Esophagus muscularis mucosa (tissue), 4 donors: ENCODE results near the gene NAA50. TPM values are rescaled to one million over a fixed set of nuclear protein-coding genes. Genes with fewer than 3 reads are reported as not detected.
A peak's percentile ranks its signal among the peaks of the same experiment; 100 is the strongest.

ENCODE experiments used
- DNase-seq: peaks from one replicate; pipeline ENCODE4 v3.0.0-alpha.2; 2017; ENCODE audit errors: extremely low spot score
- H3K27ac ChIP-seq, 4 donors: fragments of 200-600 bp; sonication (generic); replicated peaks in 1 of 4; 1 replicate in 3 of 4; 2 replicates in 1 of 4; pipeline ENCODE4 v1.5.1; 2016 to 2019; ENCODE audit warnings: mild to moderate bottlenecking in 1 of 4
- H3K27me3 ChIP-seq, 4 donors: fragments of 200-600 bp; sonication (generic); one replicate each; pipeline versions ENCODE4 v1.5.1 to v1.6.0; 2016 to 2019
- H3K36me3 ChIP-seq, 4 donors: fragments of 200-600 bp; sonication (generic); one replicate each; pipeline ENCODE4 v1.5.1; 2016 to 2019
- H3K4me1 ChIP-seq, 4 donors: fragments of 200-600 bp; sonication (generic); one replicate each; pipeline ENCODE4 v1.5.1; 2016 to 2019
- H3K4me3 ChIP-seq, 4 donors: fragments of 200-600 bp; sonication (generic); 1 replicate in 2 of 4; 2 replicates in 2 of 4; pipeline ENCODE4 v1.5.1; 2016 to 2019; ENCODE audit warnings: mild to moderate bottlenecking in 4 of 4, moderate library complexity in 1 of 4
- H3K9me3 ChIP-seq, 4 donors: fragments of 200-600 bp; sonication (generic); 1 replicate in 3 of 4; 2 replicates in 1 of 4; pipeline ENCODE4 v1.5.1; 2016 to 2019
- CTCF ChIP-seq, 3 experiments: fragments of 200-600 bp in 2 of 3; fragments of 450-650 bp in 1 of 3; sonication (generic) in 2 of 3; IDR thresholded peaks; one replicate each; pipeline ENCODE4 v1.5.1; 2017 to 2019; ENCODE audit warnings: antibody characterized with exemption in 3 of 3, mild to moderate bottlenecking in 2 of 3, moderate library complexity in 1 of 3
- EP300 ChIP-seq: sonication (generic); formaldehyde crosslinking; IDR thresholded peaks from one replicate; pipeline ENCODE4 v1.6.1; 2017; ENCODE audit warnings: antibody characterized with exemption
- POLR2A ChIP-seq: fragments of 450-650 bp; IDR thresholded peaks from one replicate; pipeline ENCODE4 v1.6.1; 2017; ENCODE audit warnings: antibody characterized with exemption, moderate library complexity, mild to moderate bottlenecking, low read depth
- POLR2AphosphoS5 ChIP-seq, 2 donors: sonication (generic); formaldehyde crosslinking; IDR thresholded peaks; one replicate each; pipeline ENCODE4 v1.6.1; 2017; ENCODE audit warnings: antibody characterized with exemption in 2 of 2
- WGBS: methylation state at CpG from one replicate; pipeline ENCODE4 v1.1.5; 2018; 5-methylcytosine and 5-hydroxymethylcytosine counted together
- intact Hi-C: fragments of 100-400 bp; cut with DNase I; formaldehyde crosslinking; loops from one replicate; pipeline ENCODE4 v1.15.1; 2023
- total RNA-seq, 4 donors: library from RNA; depleted of rRNA; stranded (reverse); fragments of >200 nt; gene quantifications; one replicate each; pipeline versions ENCODE4 v1.1.0 to v1.2.1, GENCODE V29; 2016

NAA50 gene
- total RNA-seq, 4 donors from 2014 or later: 98.0 to 153 (median 119) TPM

GRCh38 chr3:113697500-113698090 is 48.5 kb downstream of the NAA50 start:
- H3K4me1 ChIP-seq: peaks cover 39 to 47% (median 45%) of the 10 kb centered on the region in 4 donors
- no peaks in the 10 kb centered on the region for H3K9me3 ChIP-seq
- TF ChIP-seq POLR2A (no peak), EP300 (no peak), POLR2AphosphoS5 (IDR thresholded peaks at IDR 0.05) (no peak), CTCF (IDR thresholded peaks at IDR 0.05) (no peak)
- 10% methylated on average over 10 of the region's 10 CpGs for WGBS
- H3K27ac ChIP-seq: peak overlapping the region; percentile 85 to 99 (median 99)
- H3K27me3 ChIP-seq: no peaks in the 10 kb centered on the region
- DNase-seq: no peak
- peaks cover 0 to 5% (median 0%) of the 10 kb centered on the region in 4 donors for H3K36me3 ChIP-seq
- H3K4me3 ChIP-seq: peak overlapping the region; percentile 90 to 98 (median 96)
- intact Hi-C loops: loop anchor here (2.0 kb wide), 1 partner anchor 49 kb away; the partner anchor contains the start of genes ATP6V1A and NAA50

- H3K4me1 ChIP-seq: peaks cover 40 to 54% (median 47%) of the 10 kb centered on the region in 4 donors
- H3K9me3 ChIP-seq: no peaks in the 10 kb centered on the region
- intact Hi-C loops: loop anchor here (2.0 kb wide), 1 partner anchor 50 kb away; the partner anchor contains the start of genes ATP6V1A and NAA50
- peak; percentile 3 to 83 for TF ChIP-seq POLR2AphosphoS5 (IDR thresholded peaks at IDR 0.05)
- peak in 2 of 3 experiments; percentile 34 to 37 for TF ChIP-seq CTCF (IDR thresholded peaks at IDR 0.05)
- TF ChIP-seq EP300: no peak
- H3K4me3 ChIP-seq: peak overlapping the region; percentile 90 to 98 (median 96)
- H3K27ac ChIP-seq: peak overlapping the region; percentile 99 to 100 (median 99)
- DNase-seq: peak; percentile 100
- H3K27me3 ChIP-seq: no peaks in the 10 kb centered on the region
- peaks cover 0 to 5% (median 0%) of the 10 kb centered on the region in 4 donors for H3K36me3 ChIP-seq
- WGBS: under 1% methylated on average over 38 of the region's 38 CpGs
These were observed 49.2 kb downstream of the NAA50 start for GRCh38 chr3:113696658-113697499.

GRCh38 chr3:113695786-113696645 is 50.0 kb downstream of the NAA50 start, which contains the start of gene USF3:
TSS of gene USF3 (minus strand) at chr3:113696642. CDS start at chr3:113674878, 21,764 bp downstream.
- peak in 1 of 3 experiments; percentile 16 for TF ChIP-seq CTCF (IDR thresholded peaks at IDR 0.05)
- TF ChIP-seq POLR2AphosphoS5 (IDR thresholded peaks at IDR 0.05): peak; percentile 36 to 49
- TF ChIP-seq EP300: no peak
- peak; percentile 47 for TF ChIP-seq POLR2A
- peak within 1 kb of the TSS; percentile 90 to 98 (median 96) for H3K4me3 ChIP-seq
- intact Hi-C loops: loop anchor here (2.0 kb wide), 1 partner anchor 51 kb away; the partner anchor contains the start of genes ATP6V1A and NAA50
- H3K27ac ChIP-seq: peak within 1 kb of the TSS; percentile 99 to 100 (median 99)
- WGBS: under 1% methylated on average over 30 of the region's 75 CpGs
- DNase-seq: peak; percentile 95
- no peaks in the 10 kb centered on the region for H3K27me3 ChIP-seq
- H3K4me1 ChIP-seq: peaks cover 40 to 57% (median 50%) of the 10 kb centered on the region in 4 donors
- no peaks in the 10 kb centered on the region for H3K9me3 ChIP-seq
- H3K36me3 ChIP-seq: peaks cover 0 to 5% (median 0%) of the 10 kb centered on the region in 4 donors

- 15% methylated on average over 8 of the region's 8 CpGs for WGBS
- TF ChIP-seq POLR2A (no peak), CTCF (IDR thresholded peaks at IDR 0.05) (no peak)
- Histone ChIP-seq H3K36me3 (peaks cover 0 to 5% (median 0%) of the 10 kb centered on the region in 4 donors), H3K4me1 (peaks cover 40 to 57% (median 50%) of the 10 kb centered on the region in 4 donors), H3K27ac (peak overlapping the region; percentile 99 to 100 (median 99)), H3K9me3 (no peaks in the 10 kb centered on the region), H3K27me3 (no peaks in the 10 kb centered on the region), H3K4me3 (peak overlapping the region; percentile 90 to 98 (median 96))
- DNase-seq: no peak
- intact Hi-C loops: no loop called here
These were observed 50.6 kb downstream of the NAA50 start for GRCh38 chr3:113695431-113695785.
